GM19452 (cell line): ENCODE data around the gene NLRP10.
A peak's percentile ranks its signal among the peaks of the same experiment; 100 is the strongest.

Experiments used
- ATAC-seq: cut with Tn5 transposase; IDR thresholded peaks from one replicate; pipeline ENCODE4 v1.9.1; 2021; ENCODE audit not compliant: unreplicated experiment

NLRP10 gene

GRCh38 chr11:7965386-7965785 lies at the start of gene NLRP10:
Gene NLRP10 (minus strand): TSS chr11:7965447. CDS start chr11:7963495, 1,952 bp downstream.
- no peak for ATAC-seq

GRCh38 chr11:8013833-8014232 lies 48.6 kb upstream of the NLRP10 start:
- ATAC-seq, result no peak

- no peak for ATAC-seq
Observed at GRCh38 chr11:8011981-8012444, 46.8 kb upstream of the NLRP10 start.

- ATAC-seq, result no peak
Observed at GRCh38 chr11:8011371-8011770, 46.1 kb upstream of the NLRP10 start.

- ATAC-seq, result no peak
Observed at GRCh38 chr11:8009856-8010255, 44.6 kb upstream of the NLRP10 start.

- ATAC-seq, result no peak
Observed at GRCh38 chr11:8008212-8008611, 43.0 kb upstream of the NLRP10 start.

- ATAC-seq, result no peak
Observed at GRCh38 chr11:8006349-8006977, 41.2 kb upstream of the NLRP10 start.

GRCh38 chr11:8005556-8005955 lies 40.3 kb upstream of the NLRP10 start:
- no peak for ATAC-seq

- no peak for ATAC-seq
Observed at GRCh38 chr11:8004008-8004407, 38.8 kb upstream of the NLRP10 start.

GRCh38 chr11:8003187-8003586 lies 37.9 kb upstream of the NLRP10 start:
- no peak for ATAC-seq

- ATAC-seq, result no peak
Observed at GRCh38 chr11:8002676-8003075, 37.4 kb upstream of the NLRP10 start.

- ATAC-seq, result no peak
Observed at GRCh38 chr11:8000390-8000789, 35.1 kb upstream of the NLRP10 start.

GRCh38 chr11:7999795-8000194 lies 34.5 kb upstream of the NLRP10 start:
- no peak for ATAC-seq

GRCh38 chr11:7994581-7995278 lies 29.5 kb upstream of the NLRP10 start:
- no peak for ATAC-seq

- ATAC-seq, result peak; percentile 8
Observed at GRCh38 chr11:7987560-7987883, 22.3 kb upstream of the NLRP10 start.

- peak; percentile 91 for ATAC-seq
Observed at GRCh38 chr11:7986768-7987559, 21.7 kb upstream of the NLRP10 start, which contains the start of gene EIF3F. Gene EIF3F (plus strand): TSS chr11:7987337. CDS start chr11:7987353, 16 bp downstream.

GRCh38 chr11:7983832-7984590 lies 18.8 kb upstream of the NLRP10 start:
- no peak for ATAC-seq

- peak; percentile 50 for ATAC-seq
Observed at GRCh38 chr11:7982582-7983119, 17.4 kb upstream of the NLRP10 start.

GRCh38 chr11:7981619-7982157 lies 16.4 kb upstream of the NLRP10 start:
- ATAC-seq, result no peak

- no peak for ATAC-seq
Observed at GRCh38 chr11:7977232-7977917, 12.1 kb upstream of the NLRP10 start.
